Loucy (cell line): ENCODE measurements around the gene VWA5A.

Experiments used
- H2AFZ ChIP-seq: fragments of 200-600 bp; sonication (generic); 2 replicates; pipeline ENCODE4 v1.6.0; 2016; ENCODE audit warnings: antibody characterized with exemption, mild to moderate bottlenecking, low read length, moderate library complexity
- H3F3A ChIP-seq: fragments of 200-600 bp; 2 replicates; pipeline ENCODE4 v1.6.0; 2016; ENCODE audit warnings: antibody characterized with exemption, low read depth, mild to moderate bottlenecking
- H3K27me3 ChIP-seq: fragments of 200-600 bp; sonication (generic); 2 replicates; pipeline ENCODE4 v1.6.1; 2014; ENCODE audit warnings: low read length, mild to moderate bottlenecking; ENCODE audit not compliant: insufficient read depth, poor library complexity, severe bottlenecking
- H3K36me3 ChIP-seq: fragments of 200-600 bp; sonication (generic); 2 replicates; pipeline ENCODE4 v1.6.1; 2016; ENCODE audit warnings: low read length; ENCODE audit not compliant: insufficient read depth
- H3K4me1 ChIP-seq: fragments of 200-600 bp; sonication (generic); 2 replicates; pipeline ENCODE4 v1.5.1; 2014; ENCODE audit warnings: low read length, mild to moderate bottlenecking; ENCODE audit not compliant: insufficient read depth, poor library complexity, severe bottlenecking
- H3K4me2 ChIP-seq: fragments of 200-600 bp; sonication (generic); 2 replicates; pipeline ENCODE4 v1.6.0; 2014; ENCODE audit warnings: antibody characterized with exemption, low read length, low read depth, mild to moderate bottlenecking; ENCODE audit not compliant: poor library complexity, severe bottlenecking
- H3K4me3 ChIP-seq: fragments of 200-600 bp; sonication (generic); 2 replicates; pipeline ENCODE4 v1.5.1; 2014; ENCODE audit warnings: low read length, mild to moderate bottlenecking, mixed read lengths; ENCODE audit not compliant: poor library complexity, severe bottlenecking
- H3K79me2 ChIP-seq: fragments of 200-600 bp; sonication (generic); 2 replicates; pipeline ENCODE4 v1.6.1; 2014; ENCODE audit warnings: low read length; ENCODE audit not compliant: insufficient read depth
- H3K9ac ChIP-seq: fragments of 200-600 bp; sonication (generic); 2 replicates; pipeline ENCODE4 v1.6.0; 2014; ENCODE audit warnings: mild to moderate bottlenecking, low read depth, low read length, moderate library complexity; ENCODE audit not compliant: poor library complexity, severe bottlenecking
- H3K9me2 ChIP-seq: fragments of 200-600 bp; sonication (generic); replicated peaks from 2 replicates; pipeline ENCODE4 v1.6.1; 2016; ENCODE audit warnings: low read depth, low read length, mixed read lengths
- H3K9me3 ChIP-seq: fragments of 200-600 bp; sonication (generic); 2 replicates; pipeline ENCODE4 v1.6.1; 2014; ENCODE audit warnings: mild to moderate bottlenecking, antibody characterized with exemption, low read length, low read depth; ENCODE audit not compliant: insufficient read depth
- H4K20me1 ChIP-seq: fragments of 200-600 bp; sonication (generic); 2 replicates; pipeline ENCODE4 v1.6.0; 2014; ENCODE audit warnings: antibody characterized with exemption, low read length, mild to moderate bottlenecking; ENCODE audit not compliant: insufficient read depth, poor library complexity, severe bottlenecking
- CTCF ChIP-seq: fragments of 200-600 bp; sonication (generic); conservative IDR thresholded peaks from 2 replicates; pipeline ENCODE4 v1.5.1; 2014; ENCODE audit warnings: mild to moderate bottlenecking, antibody characterized with exemption, low read length
- EZH2phosphoT487 ChIP-seq: fragments of 200-600 bp; IDR thresholded peaks from 2 replicates; pipeline ENCODE4 v1.6.1; 2018; ENCODE audit warnings: antibody characterized with exemption, mild to moderate bottlenecking, moderate library complexity, borderline replicate concordance

VWA5A gene

GRCh38 chr11:124079631-124080326, 35.5 kb upstream of the VWA5A start:
- TF ChIP-seq CTCF (no peak), EZH2phosphoT487 (no peak)
- Histone ChIP-seq H2AFZ (no peak overlapping the region), H3K9ac (no peak overlapping the region), H3K4me1 (no peaks in the 10 kb centered on the region), H3K4me2 (no peak overlapping the region), H3K9me2 (no peaks in the 10 kb centered on the region), H3F3A (no peaks in the 10 kb centered on the region), H3K4me3 (no peak overlapping the region), H3K9me3 (no peaks in the 10 kb centered on the region), H3K36me3 (no peaks in the 10 kb centered on the region), H3K27me3 (no peaks in the 10 kb centered on the region), H3K79me2 (no peaks in the 10 kb centered on the region), H4K20me1 (no peaks in the 10 kb centered on the region)

GRCh38 chr11:124080327-124081001, 34.8 kb upstream of the VWA5A start:
- Histone ChIP-seq H3K4me1 (no peaks in the 10 kb centered on the region), H3K4me2 (no peak overlapping the region)
- TF ChIP-seq CTCF = no peak
- no peak for TF ChIP-seq EZH2phosphoT487

GRCh38 chr11:124081483-124081882, 33.8 kb upstream of the VWA5A start:
- TF ChIP-seq CTCF (no peak), EZH2phosphoT487 (no peak)
- Histone ChIP-seq H3K79me2 (no peaks in the 10 kb centered on the region), H3K9me2 (no peaks in the 10 kb centered on the region), H4K20me1 (no peaks in the 10 kb centered on the region), H3K9ac (no peak overlapping the region), H3K4me3 (no peak overlapping the region), H3F3A (no peaks in the 10 kb centered on the region), H2AFZ (no peak overlapping the region), H3K9me3 (no peaks in the 10 kb centered on the region), H3K36me3 (no peaks in the 10 kb centered on the region), H3K4me2 (no peak overlapping the region), H3K4me1 (no peaks in the 10 kb centered on the region), H3K27me3 (no peaks in the 10 kb centered on the region)

More at GRCh38 chr11:124080327-124081001, 34.8 kb upstream of the VWA5A start:
- H3K36me3 ChIP-seq = no peaks in the 10 kb centered on the region
- no peak overlapping the region for H3K4me3 ChIP-seq
- H3K9me2 ChIP-seq = no peaks in the 10 kb centered on the region
- no peaks in the 10 kb centered on the region for H4K20me1 ChIP-seq
- no peaks in the 10 kb centered on the region for H3K9me3 ChIP-seq
- H3K79me2 ChIP-seq = no peaks in the 10 kb centered on the region
- H3K27me3 ChIP-seq = no peaks in the 10 kb centered on the region
- H3K9ac ChIP-seq = no peak overlapping the region
- H2AFZ ChIP-seq = no peak overlapping the region
- H3F3A ChIP-seq = no peaks in the 10 kb centered on the region
